GM23248 (cell line): ENCODE measurements around the gene RNF150.

Experiments used
- EZH2 ChIP-seq: fragments of 200-600 bp; sonication (generic); IDR thresholded peaks from 2 replicates; pipeline ENCODE4 v1.6.1; 2018; ENCODE audit warnings: antibody characterized with exemption, mild to moderate bottlenecking; ENCODE audit not compliant: insufficient read depth, poor library complexity, severe bottlenecking
- EZH2phosphoT487 ChIP-seq: fragments of 200-600 bp; sonication (generic); IDR thresholded peaks from 2 replicates; pipeline ENCODE4 v1.6.1; 2018; ENCODE audit warnings: antibody characterized with exemption, moderate library complexity, mild to moderate bottlenecking, low read depth; ENCODE audit not compliant: insufficient read depth

GRCh38 chr4:141154725-141155124 is 21.5 kb upstream of the RNF150 start:
- TF ChIP-seq EZH2 (no peak), EZH2phosphoT487 (no peak)
